GM19397 (cell line): ENCODE measurements around the gene TGFBR2.
"Not testable (repeated sequence)": the region's sequence is repeated elsewhere in the genome, so short reads cannot be mapped to it uniquely, and the experiment has no call there.

Source experiments
- ATAC-seq: cut with Tn5 transposase; IDR thresholded peaks from one replicate; pipeline ENCODE4 v1.9.1; 2021; ENCODE audit warnings: mild to moderate bottlenecking, moderate library complexity; ENCODE audit not compliant: unreplicated experiment

The TGFBR2 gene

GRCh38 chr3:30654269-30654668 lies 47.9 kb downstream of the TGFBR2 start:
- ATAC-seq = no peak

GRCh38 chr3:30655187-30655812 lies 48.9 kb downstream of the TGFBR2 start:
- ATAC-seq = no peak

- ATAC-seq = no peak
Observed at GRCh38 chr3:30656624-30657141, 50.3 kb downstream of the TGFBR2 start.

- ATAC-seq = peak; percentile 29
Observed at GRCh38 chr3:30657914-30658313, 51.5 kb downstream of the TGFBR2 start.

- ATAC-seq = peak; percentile 88
Observed at GRCh38 chr3:30658328-30659052, 52.1 kb downstream of the TGFBR2 start.

GRCh38 chr3:30659270-30660130 lies 53.1 kb downstream of the TGFBR2 start:
- no peak for ATAC-seq

GRCh38 chr3:30660136-30660535 lies 53.7 kb downstream of the TGFBR2 start:
- ATAC-seq = no peak

- ATAC-seq = no peak
Observed at GRCh38 chr3:30660656-30661055, 54.3 kb downstream of the TGFBR2 start.

- ATAC-seq = no peak
Observed at GRCh38 chr3:30661098-30661873, 54.9 kb downstream of the TGFBR2 start.

GRCh38 chr3:30662836-30663235 lies 56.4 kb downstream of the TGFBR2 start:
- ATAC-seq = no peak

- no peak for ATAC-seq
Observed at GRCh38 chr3:30663533-30664241, 57.3 kb downstream of the TGFBR2 start.

GRCh38 chr3:30664459-30664858 lies 58.1 kb downstream of the TGFBR2 start:
- ATAC-seq = no peak

- ATAC-seq = no peak
Observed at GRCh38 chr3:30664884-30665283, 58.5 kb downstream of the TGFBR2 start.

- ATAC-seq = no peak
Observed at GRCh38 chr3:30665539-30665938, 59.1 kb downstream of the TGFBR2 start.

- no peak for ATAC-seq
Observed at GRCh38 chr3:30666572-30667279, 60.3 kb downstream of the TGFBR2 start.

- ATAC-seq = no peak
Observed at GRCh38 chr3:30667280-30667651, 60.9 kb downstream of the TGFBR2 start.

- no peak for ATAC-seq
Observed at GRCh38 chr3:30668051-30668609, 61.7 kb downstream of the TGFBR2 start.

GRCh38 chr3:30669360-30669934 lies 63.0 kb downstream of the TGFBR2 start:
- ATAC-seq = not testable (repeated sequence)

- no peak for ATAC-seq
Observed at GRCh38 chr3:30670292-30670691, 63.9 kb downstream of the TGFBR2 start.
